Transverse colon (tissue), 4 donors: ENCODE results near the gene ABHD15.
A peak's percentile ranks its signal among the peaks of the same experiment; 100 is the strongest.

ENCODE experiments used
- EP300 ChIP-seq: sonication (generic); formaldehyde crosslinking; IDR thresholded peaks from one replicate; pipeline ENCODE4 v1.6.1; 2017; ENCODE audit warnings: antibody characterized with exemption, low read depth
- POLR2A ChIP-seq: fragments of 450-650 bp; IDR thresholded peaks from one replicate; pipeline ENCODE4 v1.6.1; 2016; ENCODE audit warnings: antibody characterized with exemption, mild to moderate bottlenecking, moderate library complexity
- POLR2AphosphoS5 ChIP-seq, 3 donors: sonication (generic); formaldehyde crosslinking; IDR thresholded peaks; one replicate each; pipeline ENCODE4 v1.6.1; 2016; ENCODE audit warnings: antibody characterized with exemption in 3 of 3
- TF ChIP-seq, protein P1 (sequence below), 5 experiments: fragments of 200-600 bp in 3 of 5; fragments of 450-650 bp in 2 of 5; sonication (generic) in 3 of 5; IDR thresholded peaks; 1 replicate in 2 of 5; 2 replicates in 3 of 5; pipeline ENCODE4 v1.5.1; 2016 to 2017; ENCODE audit warnings: antibody characterized with exemption in 5 of 5, inconsistent platforms in 3 of 5, mild to moderate bottlenecking in 2 of 5, moderate library complexity in 1 of 5

DNA sequence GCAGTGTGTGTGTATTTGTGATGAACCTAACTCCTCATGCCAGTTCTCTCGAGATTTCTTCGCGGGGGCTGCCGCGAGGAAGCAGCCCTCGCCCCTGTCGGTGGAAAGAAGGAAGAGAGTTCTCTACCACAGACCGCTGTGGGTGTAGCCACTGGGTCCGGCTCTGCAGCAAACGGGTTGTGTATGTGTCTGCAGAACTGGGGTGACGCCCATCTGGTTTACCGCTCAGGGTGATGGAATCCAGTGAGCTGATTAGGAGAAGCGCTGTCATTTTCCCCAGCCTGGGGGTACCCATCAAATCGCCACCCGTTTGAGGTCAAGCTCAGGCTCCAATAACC, 48.2 kb upstream of the ABHD15 start:
- TF ChIP-seq, protein P1, sequence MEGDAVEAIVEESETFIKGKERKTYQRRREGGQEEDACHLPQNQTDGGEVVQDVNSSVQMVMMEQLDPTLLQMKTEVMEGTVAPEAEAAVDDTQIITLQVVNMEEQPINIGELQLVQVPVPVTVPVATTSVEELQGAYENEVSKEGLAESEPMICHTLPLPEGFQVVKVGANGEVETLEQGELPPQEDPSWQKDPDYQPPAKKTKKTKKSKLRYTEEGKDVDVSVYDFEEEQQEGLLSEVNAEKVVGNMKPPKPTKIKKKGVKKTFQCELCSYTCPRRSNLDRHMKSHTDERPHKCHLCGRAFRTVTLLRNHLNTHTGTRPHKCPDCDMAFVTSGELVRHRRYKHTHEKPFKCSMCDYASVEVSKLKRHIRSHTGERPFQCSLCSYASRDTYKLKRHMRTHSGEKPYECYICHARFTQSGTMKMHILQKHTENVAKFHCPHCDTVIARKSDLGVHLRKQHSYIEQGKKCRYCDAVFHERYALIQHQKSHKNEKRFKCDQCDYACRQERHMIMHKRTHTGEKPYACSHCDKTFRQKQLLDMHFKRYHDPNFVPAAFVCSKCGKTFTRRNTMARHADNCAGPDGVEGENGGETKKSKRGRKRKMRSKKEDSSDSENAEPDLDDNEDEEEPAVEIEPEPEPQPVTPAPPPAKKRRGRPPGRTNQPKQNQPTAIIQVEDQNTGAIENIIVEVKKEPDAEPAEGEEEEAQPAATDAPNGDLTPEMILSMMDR (IDR thresholded peaks at IDR 0.05), result peak in 1 of 5 experiments; percentile 19
- TF ChIP-seq POLR2AphosphoS5 (IDR thresholded peaks at IDR 0.05), result no peak
- no peak for TF ChIP-seq EP300
- no peak for TF ChIP-seq POLR2A
